ENCODE data around the gene ADRM1.

ADRM1 gene

GRCh38 chr20:62357187-62357667 is 54.4 kb downstream of the ADRM1 start:
- peak; percentile 47 for DNase-seq

GRCh38 chr20:62357681-62358080 is 54.9 kb downstream of the ADRM1 start:
- DNase-seq, result no peak

Data from T1000 (cell line).